Body of pancreas (tissue), 4 donors: Measurements from ENCODE around the gene INAFM1. TPM values are rescaled to one million over a fixed set of nuclear protein-coding genes. Genes with fewer than 3 reads are reported as not detected.

Source experiments
- microRNA counts, 2 donors: library from miRNA; unstranded; fragments of <30 nt; microRNA quantifications; one replicate each; lab custom pipeline; 2017
- microRNA-seq, 2 donors: library from miRNA; unstranded; fragments of <30 nt; microRNA quantifications; one replicate each; pipeline ENCODE4, GENCODE V29; 2016; ENCODE audit warnings: borderline number of aligned reads in 2 of 2, borderline replicate concordance in 2 of 2
- small RNA-seq: library from RNA; depleted of rRNA; stranded (forward); fragments of <200 nt; gene quantifications from one replicate; pipeline ENCODE3, GENCODE V24; 2016
- total RNA-seq, 2 donors: library from RNA; depleted of rRNA; stranded (reverse); fragments of >200 nt; gene quantifications; one replicate each; pipeline ENCODE4 v1.1.0, GENCODE V29; 2016

INAFM1 gene
- total RNA-seq, 2 donors from 2014 or later: 9.1 to 10.2 TPM

MicroRNAs encoded within 50 kb of the gene (microRNA counts, 767-probe panel; counts per million panel counts)
- 0 to 736 counts per million in 2 donors for microRNA hsa-miR-3190-5p (lab: Ali Mortazavi, UCI)

Small RNA genes lying within 50 kb of the gene (microRNA-seq; reads per million reads assigned to microRNA genes)
- gene MIR3190: 0 reads per million in 2 donors
- 0 reads per million in 2 donors for gene MIR3191

Small RNA genes lying within 50 kb of the gene (small RNA-seq; reads per million reads assigned to genes)
- gene MIR3190: not detected

Other genes with a start within 250 kb of the INAFM1 start
- gene TMEM160, start 226.3 kb upstream of the INAFM1 start, total RNA-seq: 10 to 100 TPM; 31.3 to 37.6 TPM
- 10 to 100 TPM; 18.9 to 34.3 TPM for gene ZC3H4, start 161.1 kb upstream of the INAFM1 start, total RNA-seq
- 10 to 100 TPM; 14.5 to 21.5 TPM for gene SAE1, start 144.1 kb upstream of the INAFM1 start, total RNA-seq
- 10 to 100 TPM in 1 of 2 donors, 1 to 10 TPM in 1; 1.3 to 11.4 TPM for gene BBC3, start 43.7 kb upstream of the INAFM1 start, total RNA-seq
- 10 to 100 TPM; 51.1 to 55.7 TPM for gene CCDC9, start 18.4 kb upstream of the INAFM1 start, total RNA-seq
- gene C5AR1, start 35.0 kb downstream of the INAFM1 start, total RNA-seq: 1 to 10 TPM; 2.6 to 5.4 TPM
- under 1 TPM in 1 of 2 donors, not detected in 1; 0.52 TPM for gene C5AR2, start 57.3 kb downstream of the INAFM1 start, total RNA-seq
- gene DHX34, start 74.4 kb downstream of the INAFM1 start, total RNA-seq: 10 to 100 TPM; 16.1 to 50.4 TPM
- 1 to 10 TPM; 1.3 to 2.3 TPM for gene MEIS3, start 144.6 kb downstream of the INAFM1 start, total RNA-seq
- 10 to 100 TPM in 1 of 2 donors, 1 to 10 TPM in 1; 8.0 to 31.6 TPM for gene SLC8A2, start 197.0 kb downstream of the INAFM1 start, total RNA-seq
- gene KPTN, start 209.3 kb downstream of the INAFM1 start, total RNA-seq: 1 to 10 TPM; 3.1 to 4.6 TPM
- gene NAPA, start 240.2 kb downstream of the INAFM1 start, total RNA-seq: 10 to 100 TPM; 71.5 to 94.9 TPM